Measurements from ENCODE around the gene FOXN3.
A peak's percentile ranks its signal among the peaks of the same experiment; 100 is the strongest.
"Not testable (repeated sequence)": the region's sequence is repeated elsewhere in the genome, so short reads cannot be mapped to it uniquely, and the experiment has no call there.

Gene FOXN3

DNA sequence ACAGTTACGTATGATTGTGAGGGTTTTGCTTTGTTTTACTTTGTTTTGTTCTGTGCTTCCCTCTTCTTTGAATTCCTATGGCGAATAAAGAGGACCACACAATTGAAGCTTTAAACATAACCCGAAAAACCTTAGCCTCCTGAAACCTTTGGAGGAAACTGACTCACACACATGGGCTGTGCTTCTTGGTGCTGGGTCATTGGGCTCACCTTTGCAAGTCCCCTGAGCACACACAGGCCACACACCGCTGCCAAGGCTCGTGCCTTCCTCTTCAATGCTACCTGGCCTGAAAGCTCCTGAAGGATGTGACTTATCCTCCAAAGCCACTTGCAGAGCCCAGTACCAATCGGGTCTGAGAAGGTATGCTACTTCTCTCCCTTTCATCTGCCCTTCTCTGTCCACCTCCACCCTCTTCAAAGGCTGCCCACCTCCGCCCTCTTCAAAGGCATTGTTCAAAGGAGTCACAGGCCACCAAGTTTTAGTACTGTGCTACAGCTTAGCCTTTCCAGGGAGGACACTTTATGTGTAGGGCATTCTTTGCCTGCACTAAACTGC, 114.6 kb downstream of the FOXN3 start:
- DNase-seq, result no peak

DNA sequence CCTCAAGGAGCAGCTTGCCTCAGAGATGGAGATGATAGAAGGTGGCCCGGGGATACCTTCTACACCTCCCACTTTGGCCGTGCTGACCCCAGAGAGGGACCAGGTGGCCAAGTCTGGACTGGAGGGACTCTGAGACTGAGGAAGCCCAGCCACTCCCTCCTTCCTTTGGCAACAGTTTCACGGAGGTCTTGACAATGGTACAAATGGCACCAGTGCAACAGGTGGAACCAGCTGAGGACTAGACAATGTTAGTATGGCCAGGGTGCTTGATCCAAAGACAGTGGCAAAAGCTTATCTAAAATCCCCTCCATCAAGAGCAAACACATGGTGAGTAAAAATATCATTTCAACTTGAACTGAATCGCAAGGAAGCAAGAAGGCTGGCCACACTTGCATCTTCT, 117.4 kb downstream of the FOXN3 start:
- DNase-seq, result no peak

DNA sequence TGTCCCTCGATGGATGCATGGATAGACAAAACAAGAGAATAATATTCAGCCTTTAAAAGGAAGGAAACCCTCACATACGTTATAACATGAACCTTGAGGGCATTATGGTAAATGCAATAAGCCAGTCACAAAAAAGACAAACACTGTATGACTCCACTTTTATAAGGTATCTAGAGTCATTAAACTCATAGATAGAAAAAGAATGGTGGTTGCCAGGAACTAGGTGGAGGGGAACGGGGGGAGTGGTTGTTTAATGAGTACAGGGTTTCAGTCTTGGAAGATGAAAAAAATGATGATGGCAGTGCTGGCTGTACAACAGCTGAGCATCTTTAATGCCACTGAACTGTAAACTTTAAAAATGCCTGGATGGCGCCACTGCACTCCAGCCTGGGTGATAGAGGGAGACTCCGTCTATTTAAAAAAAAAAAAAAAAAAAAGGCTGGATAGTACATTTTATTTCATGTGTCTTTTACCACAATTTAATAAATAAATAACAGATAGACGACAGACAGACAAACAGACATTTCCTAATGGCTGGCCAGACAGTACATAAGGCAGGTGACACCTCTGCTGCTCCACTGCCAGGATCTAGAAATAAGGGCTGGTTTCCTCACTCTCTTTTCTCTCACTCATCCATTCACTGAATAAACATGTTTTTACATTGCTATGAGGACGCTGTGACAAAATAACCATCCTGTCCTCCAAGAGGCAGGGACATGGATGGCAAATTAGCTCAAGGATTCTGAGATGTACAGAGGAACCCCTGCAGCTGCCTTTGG, 118.8 kb downstream of the FOXN3 start:
- no peak for DNase-seq

DNA sequence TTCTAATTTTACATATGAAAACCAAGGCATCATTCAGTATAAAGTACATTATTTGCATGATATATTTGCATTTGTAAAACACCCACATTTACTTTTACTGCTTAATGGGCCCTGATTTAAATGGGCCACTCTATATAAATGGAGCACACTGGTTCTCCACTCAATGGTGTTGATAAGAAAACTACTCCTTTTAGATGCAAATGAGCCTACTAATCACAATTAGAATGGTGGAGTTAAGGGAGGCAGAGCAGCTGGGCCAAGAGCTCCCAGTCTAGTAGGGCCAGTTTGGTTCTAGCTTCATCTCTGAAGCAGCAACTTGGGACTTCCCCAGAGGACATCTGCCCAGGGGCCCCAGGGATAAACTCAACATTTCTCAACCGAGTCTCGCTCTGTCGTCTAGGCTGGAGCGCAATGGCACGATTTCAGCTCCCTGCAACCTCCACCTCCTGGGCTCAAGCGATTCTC, 120.7 kb downstream of the FOXN3 start:
- no peak for DNase-seq

DNA sequence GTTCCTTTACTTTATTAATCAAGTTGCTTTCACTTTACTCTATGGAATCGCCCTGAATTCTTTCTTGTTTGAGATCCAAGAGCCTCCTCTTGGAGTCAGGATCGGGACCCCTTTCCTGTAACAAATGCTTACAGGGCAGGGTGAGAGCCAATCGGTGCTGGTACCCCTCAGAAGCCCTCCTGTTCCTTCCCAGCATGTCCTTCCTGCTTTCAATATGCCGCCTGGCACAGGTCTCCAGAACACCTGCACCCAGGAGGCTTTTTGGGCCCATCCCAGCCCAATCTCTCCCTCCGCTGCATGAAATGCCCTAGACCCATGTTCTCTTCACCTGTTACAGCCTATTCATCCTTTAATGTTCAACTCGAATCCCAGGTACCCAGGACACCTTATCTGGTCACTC, 122.2 kb downstream of the FOXN3 start:
- no peak for DNase-seq

DNA sequence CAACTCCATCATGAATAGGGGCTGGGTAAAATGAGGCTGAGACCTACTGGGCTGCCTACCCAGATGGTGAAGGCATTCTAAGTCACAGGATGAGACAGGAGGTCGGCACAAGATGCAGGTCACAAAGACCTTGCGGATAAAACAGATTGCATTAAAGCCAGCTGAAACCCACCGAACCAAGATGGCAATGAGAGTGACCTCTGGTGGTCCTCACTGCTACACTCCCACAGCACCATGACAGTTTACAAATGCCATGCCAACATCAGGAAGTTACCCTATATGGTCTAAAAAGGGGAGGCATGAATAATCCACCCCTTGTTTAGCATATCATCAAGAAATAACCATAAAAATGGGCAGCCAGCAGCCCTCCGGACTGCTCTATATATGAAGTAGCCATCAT, 122.6 kb downstream of the FOXN3 start:
- not testable (repeated sequence) for DNase-seq

DNA sequence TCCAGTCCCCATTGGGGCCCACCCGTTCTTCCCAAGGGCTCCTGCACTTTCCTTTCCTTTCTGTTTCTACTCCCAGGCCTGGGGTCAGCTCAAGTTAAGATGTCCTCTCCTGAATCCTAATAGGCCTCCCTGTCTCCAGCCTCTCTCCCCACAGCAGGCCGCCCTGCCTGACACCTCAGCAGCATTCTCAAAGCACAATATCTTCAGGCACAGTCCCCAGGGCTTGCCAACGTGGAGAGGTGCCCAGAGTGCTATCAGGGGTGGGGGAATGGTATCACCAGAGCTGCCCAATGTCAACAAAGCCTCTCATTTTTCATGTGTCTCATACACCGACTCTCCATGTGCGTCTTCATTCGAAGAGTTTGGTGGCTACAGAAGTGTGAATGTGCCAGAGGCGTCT, 123.0 kb downstream of the FOXN3 start:
- DNase-seq, result no peak

DNA sequence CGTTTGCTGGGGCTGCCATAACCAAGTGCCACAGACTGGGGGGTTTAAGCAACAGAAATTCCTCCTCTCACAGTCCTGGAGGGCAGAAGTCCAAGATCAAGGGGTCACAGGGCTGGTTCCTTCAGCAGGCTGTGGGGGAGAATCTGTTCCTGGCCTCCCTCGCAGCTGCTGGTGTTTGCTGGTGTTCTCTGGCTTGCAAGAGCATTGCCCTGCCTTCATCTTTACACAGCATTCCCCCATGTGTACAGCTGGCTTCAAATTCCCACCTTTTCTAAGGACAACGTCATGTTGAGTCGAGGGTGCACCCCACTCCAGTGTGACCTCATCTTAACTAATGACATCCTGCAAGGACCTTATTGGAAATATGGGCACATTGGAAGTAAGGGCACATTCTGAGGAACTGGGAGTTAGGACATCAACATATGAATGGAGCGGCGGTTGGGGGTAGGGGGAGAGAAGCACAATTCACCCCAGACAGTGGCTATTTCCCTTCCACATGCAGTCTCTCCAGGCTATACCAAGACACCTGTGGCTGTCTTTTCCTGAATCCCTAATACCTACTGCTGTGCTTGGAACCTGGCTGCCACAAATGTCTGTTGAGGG, 123.6 kb downstream of the FOXN3 start:
- no peak for DNase-seq

DNA sequence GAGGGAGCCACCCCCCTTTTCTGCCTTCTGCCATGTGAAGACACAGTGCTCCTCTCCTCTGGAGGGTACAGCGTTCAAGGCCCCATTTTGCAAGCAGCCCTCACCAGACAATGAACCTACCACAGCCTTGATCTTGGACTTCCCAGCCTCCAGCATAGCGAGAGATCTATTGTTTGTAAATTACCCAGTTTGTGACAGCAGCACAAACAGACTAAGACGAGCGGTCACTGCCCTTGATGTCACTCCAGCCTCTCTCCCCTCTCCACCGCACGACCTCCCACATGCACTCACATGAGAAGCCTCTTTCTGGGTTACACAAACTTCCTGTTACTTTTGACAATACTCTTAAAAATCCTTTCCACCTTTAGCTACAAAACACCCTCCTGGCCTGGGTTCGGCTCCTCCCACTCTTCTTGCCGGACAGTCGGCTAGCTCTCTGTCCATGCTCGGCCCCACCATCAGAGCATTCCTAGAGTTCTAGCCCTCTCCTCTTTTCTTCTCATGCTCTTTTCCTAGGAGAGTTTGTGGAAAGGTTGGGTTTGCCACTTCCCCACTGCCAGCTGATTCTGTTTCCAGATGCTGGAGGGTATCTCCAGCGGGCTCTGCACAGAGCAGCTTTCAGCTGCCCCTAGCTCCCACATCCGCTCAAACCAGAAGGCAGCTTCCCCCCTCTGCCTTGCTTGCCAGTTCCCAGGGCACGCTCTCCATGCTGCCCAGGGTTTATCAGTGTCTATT, 124.3 kb downstream of the FOXN3 start:
- DNase-seq, result no peak

DNA sequence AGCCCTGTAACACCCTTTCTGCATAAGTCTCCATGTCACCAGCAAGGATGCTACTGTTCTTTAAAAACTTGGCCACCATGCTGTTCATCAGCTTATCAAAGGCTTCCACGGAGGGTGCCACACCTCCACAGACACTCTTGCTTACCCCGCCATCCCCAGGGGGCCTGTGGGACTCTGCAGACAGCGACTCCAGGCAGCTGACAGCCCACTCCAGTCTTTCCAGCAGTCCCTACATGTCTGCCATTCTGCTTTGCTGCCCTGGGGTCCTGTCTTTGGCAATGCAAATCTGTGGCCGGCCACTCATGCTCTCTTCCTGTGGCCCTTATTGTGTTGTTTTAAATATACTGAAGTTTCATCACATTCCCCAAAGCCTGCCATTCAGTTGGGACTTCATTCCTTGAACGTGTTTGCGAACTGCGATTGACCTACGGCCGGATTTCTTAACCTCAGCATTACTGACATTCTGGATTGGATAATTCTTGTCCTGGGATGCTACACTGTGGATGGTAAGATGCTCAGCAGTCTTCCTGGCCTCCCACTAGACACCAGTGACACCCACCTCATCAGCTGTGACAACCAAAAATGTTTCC, 125.6 kb downstream of the FOXN3 start:
- no peak for DNase-seq

DNA sequence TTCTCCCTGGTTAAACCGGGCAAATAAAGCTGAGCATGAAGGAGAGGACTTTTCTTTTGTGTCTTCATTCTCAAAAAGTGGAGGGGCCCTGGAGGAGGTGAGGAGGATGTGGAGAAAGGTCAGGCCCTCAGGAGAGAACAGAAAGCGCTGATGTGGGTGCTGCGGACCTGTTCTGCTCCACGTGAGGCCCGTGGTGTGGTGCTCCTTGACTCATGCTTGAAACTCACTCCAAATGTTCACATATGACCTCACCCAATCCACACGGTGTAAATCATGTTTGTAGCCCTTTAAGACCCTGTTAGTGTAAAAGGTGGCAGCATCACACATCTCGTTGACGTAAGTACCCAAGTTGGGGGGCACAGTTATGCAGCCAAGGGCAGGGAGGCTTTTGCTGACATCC, 126.2 kb downstream of the FOXN3 start:
- no peak for DNase-seq

DNA sequence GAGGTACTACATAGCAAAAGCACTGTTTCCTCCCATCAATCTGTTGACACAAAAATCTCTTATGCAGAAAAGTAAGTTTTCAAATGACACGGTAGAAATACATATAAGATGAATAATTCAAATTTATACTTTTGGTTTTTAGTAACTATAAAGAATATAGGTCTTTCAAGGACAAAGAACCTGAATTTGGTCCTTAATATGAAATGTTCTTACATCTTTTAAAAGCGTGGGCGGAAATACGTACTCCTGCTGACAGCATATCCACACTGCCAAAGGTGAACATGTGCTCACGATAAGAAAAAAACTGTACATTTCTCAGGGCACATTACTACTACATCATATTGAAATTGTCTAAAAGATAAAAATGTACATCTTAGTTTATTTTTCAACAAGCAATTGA, 127.6 kb downstream of the FOXN3 start:
- no peak for DNase-seq

DNA sequence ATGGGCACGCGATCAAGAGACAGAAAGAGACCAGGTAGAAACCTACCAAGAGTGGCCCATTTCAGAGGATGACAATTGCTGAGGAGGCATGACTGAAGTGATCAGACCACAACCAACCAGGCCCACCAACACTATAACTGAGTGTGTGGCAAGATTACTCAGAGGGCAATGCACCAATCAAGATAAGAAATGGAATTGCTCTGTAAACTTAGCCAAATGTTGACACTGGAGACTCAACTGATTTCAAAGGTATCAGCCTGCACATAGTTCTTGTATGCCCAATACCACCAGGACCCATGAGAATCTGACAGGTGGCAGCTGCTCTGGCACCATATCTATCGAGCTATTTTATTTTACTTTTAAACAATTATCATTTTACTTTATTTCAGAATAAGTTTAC, 128.9 kb downstream of the FOXN3 start:
- no peak for DNase-seq

DNA sequence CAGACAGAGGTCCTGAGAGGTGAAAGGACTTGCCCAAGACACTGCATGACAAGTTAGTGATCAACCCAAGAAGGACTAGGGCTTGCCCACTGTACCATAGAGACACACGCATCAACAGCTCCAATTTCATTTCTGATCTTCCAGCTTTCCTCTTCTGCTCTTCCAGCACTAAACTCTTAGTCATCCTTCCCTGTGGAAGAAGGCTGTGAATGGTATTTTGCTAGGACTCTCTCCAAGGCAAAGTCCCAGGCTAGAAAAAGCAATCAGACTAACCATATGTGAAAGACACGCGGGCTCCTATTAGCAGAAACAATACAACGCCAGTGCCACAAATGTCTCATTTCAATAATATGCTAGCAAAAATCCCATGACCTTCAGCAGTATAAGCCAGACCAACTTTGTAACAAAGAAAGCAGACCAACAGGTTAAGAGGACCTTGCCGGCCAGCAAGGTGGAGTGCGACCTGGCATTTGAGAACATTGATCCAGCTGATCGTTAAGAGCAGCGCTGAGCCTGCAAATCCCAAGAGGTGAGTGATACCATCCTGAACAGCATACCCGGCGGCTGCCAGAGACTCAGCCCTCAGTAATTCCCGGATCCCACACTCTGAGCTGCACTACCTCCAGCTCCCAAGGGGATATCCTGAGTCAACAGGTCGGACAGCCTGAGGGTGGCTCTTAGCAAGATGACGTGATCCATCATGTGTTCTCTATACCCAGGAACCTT, 132.5 kb downstream of the FOXN3 start:
- DNase-seq, result no peak

DNA sequence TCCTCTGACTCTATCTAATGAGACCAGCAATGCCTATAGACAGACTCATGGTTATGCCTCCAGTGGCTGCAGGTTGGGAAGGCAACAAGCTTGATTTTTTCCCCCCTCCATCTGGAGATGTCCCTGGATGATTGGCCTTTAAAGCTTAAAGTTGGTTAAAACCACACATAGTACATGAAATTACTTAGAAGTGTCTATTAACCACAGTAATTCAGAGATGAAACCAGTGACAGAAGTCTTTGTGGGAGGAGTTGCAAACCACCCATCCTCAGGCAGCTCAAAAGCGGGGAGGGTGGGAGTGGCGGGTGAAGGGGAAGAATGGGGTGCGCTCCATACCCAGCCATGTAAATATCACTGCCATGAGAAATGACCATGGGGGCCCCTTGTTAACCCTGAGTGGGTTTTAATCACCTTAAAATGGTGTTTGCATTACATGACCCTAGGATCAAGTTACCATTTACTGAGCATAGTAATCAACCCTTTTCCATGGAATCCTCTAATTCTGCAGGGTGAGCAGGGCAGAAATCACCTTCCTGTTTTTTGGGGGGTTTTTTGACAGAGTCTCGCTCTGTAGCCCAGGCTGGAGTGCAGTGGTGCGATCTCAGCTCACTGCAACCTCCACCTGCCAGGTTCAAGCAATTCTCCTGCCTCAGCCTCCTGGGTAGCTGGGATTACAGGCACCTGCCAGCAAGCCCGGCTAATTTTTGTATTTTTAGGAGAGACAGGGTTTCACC, 133.5 kb downstream of the FOXN3 start:
- peak; percentile 70 for DNase-seq

DNA sequence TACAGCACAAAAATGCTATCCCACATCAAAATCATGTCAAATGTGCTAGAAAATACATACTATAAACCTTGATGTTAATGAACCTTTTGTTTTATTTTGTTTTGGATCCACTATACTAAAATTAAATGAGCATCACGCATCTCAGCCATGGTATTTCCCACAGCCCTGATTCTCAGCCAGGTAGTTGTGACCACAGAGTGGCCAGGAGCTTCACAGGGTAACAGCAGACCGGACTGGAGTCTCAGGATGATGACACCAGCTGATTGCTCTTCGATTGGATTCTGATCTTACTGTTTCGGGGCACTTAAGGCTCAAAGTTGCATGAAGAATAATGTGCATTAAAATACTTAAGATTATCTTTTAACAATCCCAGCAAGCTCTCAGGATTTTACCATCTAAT, 134.8 kb downstream of the FOXN3 start:
- DNase-seq, result no peak

DNA sequence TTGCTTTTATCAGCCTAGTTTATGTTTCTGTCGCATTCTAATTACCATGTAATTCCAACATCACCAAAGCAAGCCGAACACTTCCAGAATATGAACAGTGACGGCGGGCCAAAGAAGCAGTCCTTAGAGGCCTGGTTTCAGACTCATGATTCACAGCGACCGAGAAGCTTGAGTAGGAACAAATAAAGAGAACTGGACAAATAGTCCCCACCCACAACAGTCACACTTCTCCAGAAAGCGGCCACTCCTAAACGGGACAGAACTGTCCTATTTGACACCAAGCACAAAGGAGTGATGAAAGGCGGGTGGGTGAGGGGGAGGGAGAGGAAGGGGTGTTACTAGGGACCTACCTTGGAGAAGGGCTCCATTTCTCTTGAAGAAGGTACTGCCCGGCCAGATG, 136.4 kb downstream of the FOXN3 start:
- DNase-seq, result no peak

DNA sequence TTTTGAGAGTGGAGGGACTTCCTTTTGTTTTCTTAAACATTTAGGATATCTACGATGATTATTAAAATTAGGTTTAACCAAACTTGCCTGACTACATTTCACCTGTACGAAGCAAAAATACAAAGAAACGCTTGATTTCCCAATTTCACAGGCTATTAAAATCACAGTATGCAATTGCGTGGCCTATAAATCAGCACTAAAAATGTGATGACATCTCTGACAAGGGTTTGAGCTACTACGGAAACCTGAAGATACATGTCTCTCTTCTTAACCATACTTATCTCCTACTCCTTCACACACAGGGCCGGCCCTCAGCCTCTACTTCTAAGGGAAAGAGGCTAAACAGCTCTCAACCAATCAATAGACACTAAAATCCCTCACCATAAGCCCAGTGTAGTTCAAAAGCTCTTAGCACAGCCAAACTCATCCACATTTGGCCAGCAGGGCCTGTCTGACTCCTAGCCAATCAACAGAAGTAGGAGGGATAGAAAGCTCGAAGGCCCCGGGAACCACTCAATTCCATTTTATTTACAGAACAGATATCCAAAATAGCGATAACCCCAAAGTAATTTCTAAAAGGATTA, 137.3 kb downstream of the FOXN3 start:
- no peak for DNase-seq

DNA sequence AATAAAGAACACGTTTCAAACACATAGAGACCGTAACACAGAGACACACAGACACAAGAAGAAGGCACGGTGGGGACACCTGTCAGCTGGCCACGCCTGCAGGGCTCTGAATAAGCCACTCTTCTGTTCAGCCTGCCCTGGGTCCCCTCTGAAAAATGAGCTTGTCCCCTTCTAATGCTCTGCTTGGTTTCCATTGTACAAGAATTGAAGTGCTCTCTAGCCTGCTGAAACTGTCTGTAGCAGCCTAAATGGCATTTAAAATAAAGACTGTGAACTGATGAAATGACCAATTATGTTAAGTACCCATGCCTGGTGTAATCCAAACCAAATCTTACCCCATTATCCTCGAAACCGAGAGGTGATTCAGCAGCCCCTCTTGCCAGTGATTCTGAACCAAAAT, 139.8 kb downstream of the FOXN3 start:
- DNase-seq, result no peak

DNA sequence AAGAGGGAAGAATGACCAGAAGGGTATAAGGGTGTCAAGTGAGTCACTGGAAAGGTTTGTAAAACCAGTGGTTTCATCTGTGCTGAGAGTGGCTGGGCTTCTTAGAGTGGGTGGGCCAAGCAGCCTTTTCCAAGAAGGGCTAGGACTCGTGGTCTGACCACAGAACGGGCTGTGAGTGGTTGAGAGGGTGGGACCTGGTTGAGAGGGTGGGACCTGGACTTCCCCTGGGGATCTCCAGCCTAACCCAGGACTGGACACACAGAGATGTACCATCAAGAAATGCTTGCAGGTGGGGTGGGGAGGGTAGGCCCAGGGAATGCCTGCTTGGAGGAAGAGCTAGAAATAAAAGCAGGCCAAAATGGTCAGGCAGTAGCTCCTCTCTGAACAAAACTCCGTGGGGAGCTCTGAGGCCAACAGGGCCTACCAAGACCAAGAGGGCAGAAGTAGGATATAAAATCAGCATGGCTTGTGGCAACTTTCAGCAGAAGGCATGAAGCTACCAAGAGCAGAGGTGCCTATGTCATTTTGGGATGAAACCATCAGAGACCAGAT, 140.5 kb downstream of the FOXN3 start:
- peak; percentile 89 for DNase-seq

Measured in activated CD8-positive, alpha-beta memory T cell treated with anti-CD3 and anti-CD28 coated beads for 24 hours (primary cell).